ENCODE results near the gene TSPAN9.
"Not testable (repeated sequence)": the region's sequence is repeated elsewhere in the genome, so short reads cannot be mapped to it uniquely, and the experiment has no call there.

The TSPAN9 gene

GRCh38 chr12:3061501-3062215 lies 15.5 kb upstream of the TSPAN9 start:
- Mint-ChIP-seq H3K9me3 (peaks cover 21% of the 10 kb centered on the region), H3K36me3 (ENCODE audit: low read depth) (no peaks in the 10 kb centered on the region), H3K27me3 (ENCODE audit: low read depth, poor library complexity) (peaks cover 8% of the 10 kb centered on the region), H3K4me1 (no peaks in the 10 kb centered on the region), H3K27ac (no peak overlapping the region), H3K4me3 (no peak overlapping the region)
- TF ChIP-seq CTCF (IDR thresholded peaks at IDR 0.05): no peak
- no peak for DNase-seq

- Mint-ChIP-seq H3K4me1 (peaks cover 6% of the 10 kb centered on the region), H3K36me3 (ENCODE audit: low read depth) (no peaks in the 10 kb centered on the region), H3K9me3 (peaks cover 14% of the 10 kb centered on the region), H3K27ac (no peak overlapping the region), H3K27me3 (ENCODE audit: low read depth, poor library complexity) (peaks cover 12% of the 10 kb centered on the region), H3K4me3 (no peak overlapping the region)
- no peak for DNase-seq
- TF ChIP-seq CTCF (IDR thresholded peaks at IDR 0.05): no peak
These were observed 11.9 kb upstream of the TSPAN9 start for GRCh38 chr12:3065300-3065699.

GRCh38 chr12:3065846-3066245 lies 11.3 kb upstream of the TSPAN9 start:
- H3K27me3 Mint-ChIP-seq (ENCODE audit: low read depth, poor library complexity): peaks cover 12% of the 10 kb centered on the region
- not testable (repeated sequence) for H3K4me3 Mint-ChIP-seq, H3K27ac Mint-ChIP-seq

GRCh38 chr12:3069714-3070113 lies 7.5 kb upstream of the TSPAN9 start:
- Mint-ChIP-seq H3K4me3 (no peak overlapping the region), H3K27me3 (ENCODE audit: low read depth, poor library complexity) (peaks cover 9% of the 10 kb centered on the region)
- no peak for TF ChIP-seq CTCF (IDR thresholded peaks at IDR 0.05)

More at GRCh38 chr12:3065846-3066245, 11.3 kb upstream of the TSPAN9 start:
- H3K9me3 Mint-ChIP-seq: peaks cover 14% of the 10 kb centered on the region
- H3K4me1 Mint-ChIP-seq; DNase-seq; H3K36me3 Mint-ChIP-seq (ENCODE audit: low read depth): not testable (repeated sequence)

GRCh38 chr12:3071107-3071506 lies 6.1 kb upstream of the TSPAN9 start:
- Mint-ChIP-seq H3K27ac (no peak overlapping the region), H3K27me3 (ENCODE audit: low read depth, poor library complexity) (peaks cover 14% of the 10 kb centered on the region), H3K4me3 (no peak overlapping the region), H3K4me1 (peaks cover 31% of the 10 kb centered on the region), H3K36me3 (ENCODE audit: low read depth) (no peaks in the 10 kb centered on the region), H3K9me3 (no peaks in the 10 kb centered on the region)
- DNase-seq: no peak
- TF ChIP-seq CTCF (IDR thresholded peaks at IDR 0.05): no peak

More at GRCh38 chr12:3069714-3070113, 7.5 kb upstream of the TSPAN9 start:
- no peak overlapping the region for H3K27ac Mint-ChIP-seq
- no peaks in the 10 kb centered on the region for H3K36me3 Mint-ChIP-seq (ENCODE audit: low read depth)
- H3K9me3 Mint-ChIP-seq: no peaks in the 10 kb centered on the region
- H3K4me1 Mint-ChIP-seq: peaks cover 23% of the 10 kb centered on the region
- no peak for DNase-seq

GRCh38 chr12:3071710-3072109 lies 5.5 kb upstream of the TSPAN9 start:
- Mint-ChIP-seq H3K27me3 (ENCODE audit: low read depth, poor library complexity) (peaks cover 13% of the 10 kb centered on the region), H3K4me3 (no peak overlapping the region), H3K36me3 (ENCODE audit: low read depth) (no peaks in the 10 kb centered on the region), H3K9me3 (no peaks in the 10 kb centered on the region), H3K27ac (no peak overlapping the region), H3K4me1 (peaks cover 33% of the 10 kb centered on the region)
- DNase-seq: no peak
- no peak for TF ChIP-seq CTCF (IDR thresholded peaks at IDR 0.05)
